HG02763 (cell line): Measurements from ENCODE around the gene EGFL7.

Source experiments
- ATAC-seq: cut with Tn5 transposase; IDR thresholded peaks from one replicate; pipeline ENCODE4 v1.9.1; 2021; ENCODE audit warnings: mild to moderate bottlenecking, moderate library complexity; ENCODE audit not compliant: unreplicated experiment

Gene EGFL7

GRCh38 chr9:136662656-136663581, at the start of gene EGFL7:
EGFL7 (plus strand) TSS chr9:136662916; CDS start chr9:136668283, 5,367 bp downstream.
- ATAC-seq = no peak

GRCh38 chr9:136613824-136614371, 48.8 kb upstream of the EGFL7 start:
- ATAC-seq = no peak

GRCh38 chr9:136614372-136614922, 48.3 kb upstream of the EGFL7 start:
- no peak for ATAC-seq

GRCh38 chr9:136614967-136615623, 47.6 kb upstream of the EGFL7 start:
- ATAC-seq = no peak

GRCh38 chr9:136615631-136616306, 46.9 kb upstream of the EGFL7 start:
- ATAC-seq = no peak

- no peak for ATAC-seq
These were observed 46.4 kb upstream of the EGFL7 start for GRCh38 chr9:136616307-136616635.

- no peak for ATAC-seq
These were observed 45.6 kb upstream of the EGFL7 start for GRCh38 chr9:136616948-136617695.

GRCh38 chr9:136617746-136618579, 44.8 kb upstream of the EGFL7 start:
- ATAC-seq = no peak

- no peak for ATAC-seq
These were observed 43.9 kb upstream of the EGFL7 start for GRCh38 chr9:136618580-136619547.

GRCh38 chr9:136619742-136620440, 42.8 kb upstream of the EGFL7 start:
- ATAC-seq = no peak

- ATAC-seq = no peak
These were observed 42.2 kb upstream of the EGFL7 start for GRCh38 chr9:136620441-136621018.

GRCh38 chr9:136621019-136621733, 41.5 kb upstream of the EGFL7 start:
- no peak for ATAC-seq

- ATAC-seq = no peak
These were observed 41.0 kb upstream of the EGFL7 start for GRCh38 chr9:136621734-136622093.

- ATAC-seq = no peak
These were observed 40.2 kb upstream of the EGFL7 start for GRCh38 chr9:136622538-136622948.

- ATAC-seq = no peak
These were observed 39.5 kb upstream of the EGFL7 start for GRCh38 chr9:136623016-136623841.

GRCh38 chr9:136623842-136624183, 38.9 kb upstream of the EGFL7 start:
- ATAC-seq = no peak
